ENCODE data around the gene KSR2. TPM values are rescaled to one million over a fixed set of nuclear protein-coding genes. Genes with fewer than 3 reads are reported as not detected.

KSR2 gene
- total RNA-seq, 1 donor from 2014 or later: under 0.01 TPM

- Histone ChIP-seq H3K4me3 (ENCODE audit: low read length in 3 of 3) (no peak overlapping the region), H3K4me1 (ENCODE audit: control insufficient read depth in 3 of 3, insufficient read depth in 3 of 3, low read length in 3 of 3) (peaks cover 0 to 13% (median 3%) of the 10 kb centered on the region in 3 donors), H3K27me3 (ENCODE audit: control insufficient read depth in 3 of 3, insufficient read depth in 3 of 3, low read length in 3 of 3) (no peaks in the 10 kb centered on the region), H3K9me3 (ENCODE audit: control insufficient read depth in 3 of 3, low read length in 3 of 3) (no peaks in the 10 kb centered on the region), H3K36me3 (ENCODE audit: control insufficient read depth in 3 of 3, insufficient read depth in 3 of 3, low read length in 3 of 3) (no peaks in the 10 kb centered on the region), H3K9ac (ENCODE audit: low read depth in 1 of 3, low read length in 3 of 3) (no peak overlapping the region), H3K27ac (ENCODE audit: low read depth, low read length) (no peak overlapping the region)
These were observed 478.7 kb downstream of the KSR2 start for GRCh38 chr12:117490130-117490529.

GRCh38 chr12:117489671-117490070 is 479.1 kb downstream of the KSR2 start:
- Histone ChIP-seq H3K4me3 (ENCODE audit: low read length in 3 of 3) (no peak overlapping the region), H3K4me1 (ENCODE audit: control insufficient read depth in 3 of 3, insufficient read depth in 3 of 3, low read length in 3 of 3) (peaks cover 0 to 13% (median 3%) of the 10 kb centered on the region in 3 donors), H3K9me3 (ENCODE audit: control insufficient read depth in 3 of 3, low read length in 3 of 3) (no peaks in the 10 kb centered on the region), H3K27me3 (ENCODE audit: control insufficient read depth in 3 of 3, insufficient read depth in 3 of 3, low read length in 3 of 3) (no peaks in the 10 kb centered on the region), H3K36me3 (ENCODE audit: control insufficient read depth in 3 of 3, insufficient read depth in 3 of 3, low read length in 3 of 3) (no peaks in the 10 kb centered on the region), H3K9ac (ENCODE audit: low read depth in 1 of 3, low read length in 3 of 3) (no peak overlapping the region), H3K27ac (ENCODE audit: low read depth, low read length) (no peak overlapping the region)

- H3K4me1 ChIP-seq (ENCODE audit: control insufficient read depth in 3 of 3, insufficient read depth in 3 of 3, low read length in 3 of 3): peaks cover 0 to 13% (median 3%) of the 10 kb centered on the region in 3 donors
- peak overlapping the region; percentile 31 for H3K27ac ChIP-seq (ENCODE audit: low read depth, low read length)
- H3K4me3 ChIP-seq (ENCODE audit: low read length in 3 of 3): no peak overlapping the region
- H3K9me3 ChIP-seq (ENCODE audit: control insufficient read depth in 3 of 3, low read length in 3 of 3): no peaks in the 10 kb centered on the region
- no peaks in the 10 kb centered on the region for H3K27me3 ChIP-seq (ENCODE audit: control insufficient read depth in 3 of 3, insufficient read depth in 3 of 3, low read length in 3 of 3)
- no peaks in the 10 kb centered on the region for H3K36me3 ChIP-seq (ENCODE audit: control insufficient read depth in 3 of 3, insufficient read depth in 3 of 3, low read length in 3 of 3)
- H3K9ac ChIP-seq (ENCODE audit: low read depth in 1 of 3, low read length in 3 of 3): no peak overlapping the region
These were observed 481.7 kb downstream of the KSR2 start for GRCh38 chr12:117486840-117487659.

GRCh38 chr12:117485984-117486839 is 482.6 kb downstream of the KSR2 start:
- Histone ChIP-seq H3K4me3 (ENCODE audit: low read length in 3 of 3) (no peak overlapping the region), H3K9ac (ENCODE audit: low read depth in 1 of 3, low read length in 3 of 3) (no peak overlapping the region), H3K4me1 (ENCODE audit: control insufficient read depth in 3 of 3, insufficient read depth in 3 of 3, low read length in 3 of 3) (peaks cover 0 to 13% (median 3%) of the 10 kb centered on the region in 3 donors), H3K36me3 (ENCODE audit: control insufficient read depth in 3 of 3, insufficient read depth in 3 of 3, low read length in 3 of 3) (no peaks in the 10 kb centered on the region), H3K27me3 (ENCODE audit: control insufficient read depth in 3 of 3, insufficient read depth in 3 of 3, low read length in 3 of 3) (no peaks in the 10 kb centered on the region), H3K27ac (ENCODE audit: low read depth, low read length) (peak overlapping the region; percentile 31), H3K9me3 (ENCODE audit: control insufficient read depth in 3 of 3, low read length in 3 of 3) (no peaks in the 10 kb centered on the region)

GRCh38 chr12:117484901-117485300 is 483.9 kb downstream of the KSR2 start:
- Histone ChIP-seq H3K27me3 (ENCODE audit: control insufficient read depth in 3 of 3, insufficient read depth in 3 of 3, low read length in 3 of 3) (no peaks in the 10 kb centered on the region), H3K4me3 (ENCODE audit: low read length in 3 of 3) (no peak overlapping the region), H3K9ac (ENCODE audit: low read depth in 1 of 3, low read length in 3 of 3) (no peak overlapping the region), H3K27ac (ENCODE audit: low read depth, low read length) (no peak overlapping the region), H3K36me3 (ENCODE audit: control insufficient read depth in 3 of 3, insufficient read depth in 3 of 3, low read length in 3 of 3) (no peaks in the 10 kb centered on the region), H3K4me1 (ENCODE audit: control insufficient read depth in 3 of 3, insufficient read depth in 3 of 3, low read length in 3 of 3) (peaks cover 0 to 13% (median 3%) of the 10 kb centered on the region in 3 donors), H3K9me3 (ENCODE audit: control insufficient read depth in 3 of 3, low read length in 3 of 3) (no peaks in the 10 kb centered on the region)

GRCh38 chr12:117483501-117483900 is 485.3 kb downstream of the KSR2 start:
- H3K27ac ChIP-seq (ENCODE audit: low read depth, low read length): no peak overlapping the region
- no peaks in the 10 kb centered on the region for H3K36me3 ChIP-seq (ENCODE audit: control insufficient read depth in 3 of 3, insufficient read depth in 3 of 3, low read length in 3 of 3)
- H3K27me3 ChIP-seq (ENCODE audit: control insufficient read depth in 3 of 3, insufficient read depth in 3 of 3, low read length in 3 of 3): no peaks in the 10 kb centered on the region
- H3K9me3 ChIP-seq (ENCODE audit: control insufficient read depth in 3 of 3, low read length in 3 of 3): no peaks in the 10 kb centered on the region
- H3K9ac ChIP-seq (ENCODE audit: low read depth in 1 of 3, low read length in 3 of 3): no peak overlapping the region
- H3K4me3 ChIP-seq (ENCODE audit: low read length in 3 of 3): no peak overlapping the region
- peaks cover 0 to 13% (median 3%) of the 10 kb centered on the region in 3 donors for H3K4me1 ChIP-seq (ENCODE audit: control insufficient read depth in 3 of 3, insufficient read depth in 3 of 3, low read length in 3 of 3)

GRCh38 chr12:117481470-117481869 is 487.3 kb downstream of the KSR2 start:
- H3K9me3 ChIP-seq (ENCODE audit: control insufficient read depth in 3 of 3, low read length in 3 of 3): no peaks in the 10 kb centered on the region
- H3K4me1 ChIP-seq (ENCODE audit: control insufficient read depth in 3 of 3, insufficient read depth in 3 of 3, low read length in 3 of 3): peaks cover 0 to under 1% (median 0%) of the 10 kb centered on the region in 3 donors
- H3K9ac ChIP-seq (ENCODE audit: low read depth in 1 of 3, low read length in 3 of 3): no peak overlapping the region
- no peaks in the 10 kb centered on the region for H3K27me3 ChIP-seq (ENCODE audit: control insufficient read depth in 3 of 3, insufficient read depth in 3 of 3, low read length in 3 of 3)
- H3K27ac ChIP-seq (ENCODE audit: low read depth, low read length): no peak overlapping the region
- H3K36me3 ChIP-seq (ENCODE audit: control insufficient read depth in 3 of 3, insufficient read depth in 3 of 3, low read length in 3 of 3): no peaks in the 10 kb centered on the region
- no peak overlapping the region for H3K4me3 ChIP-seq (ENCODE audit: low read length in 3 of 3)

GRCh38 chr12:117476341-117476740 is 492.4 kb downstream of the KSR2 start:
- Histone ChIP-seq H3K27me3 (ENCODE audit: control insufficient read depth in 3 of 3, insufficient read depth in 3 of 3, low read length in 3 of 3) (no peaks in the 10 kb centered on the region), H3K36me3 (ENCODE audit: control insufficient read depth in 3 of 3, insufficient read depth in 3 of 3, low read length in 3 of 3) (no peaks in the 10 kb centered on the region), H3K4me1 (ENCODE audit: control insufficient read depth in 3 of 3, insufficient read depth in 3 of 3, low read length in 3 of 3) (no peaks in the 10 kb centered on the region), H3K4me3 (ENCODE audit: low read length in 3 of 3) (no peak overlapping the region), H3K9me3 (ENCODE audit: control insufficient read depth in 3 of 3, low read length in 3 of 3) (no peaks in the 10 kb centered on the region), H3K27ac (ENCODE audit: low read depth, low read length) (no peak overlapping the region), H3K9ac (ENCODE audit: low read depth in 1 of 3, low read length in 3 of 3) (no peak overlapping the region)

- H3K4me3 ChIP-seq (ENCODE audit: low read length in 3 of 3): no peak overlapping the region
- no peaks in the 10 kb centered on the region for H3K27me3 ChIP-seq (ENCODE audit: control insufficient read depth in 3 of 3, insufficient read depth in 3 of 3, low read length in 3 of 3)
- H3K9me3 ChIP-seq (ENCODE audit: control insufficient read depth in 3 of 3, low read length in 3 of 3): peaks cover 0 to 5% (median 2%) of the 10 kb centered on the region in 3 donors
- H3K27ac ChIP-seq (ENCODE audit: low read depth, low read length): no peak overlapping the region
- H3K4me1 ChIP-seq (ENCODE audit: control insufficient read depth in 3 of 3, insufficient read depth in 3 of 3, low read length in 3 of 3): no peaks in the 10 kb centered on the region
- no peaks in the 10 kb centered on the region for H3K36me3 ChIP-seq (ENCODE audit: control insufficient read depth in 3 of 3, insufficient read depth in 3 of 3, low read length in 3 of 3)
- no peak overlapping the region for H3K9ac ChIP-seq (ENCODE audit: low read depth in 1 of 3, low read length in 3 of 3)
These were observed 494.9 kb downstream of the KSR2 start for GRCh38 chr12:117473856-117474255.

- H3K9ac ChIP-seq (ENCODE audit: low read depth in 1 of 3, low read length in 3 of 3): no peak overlapping the region
- H3K36me3 ChIP-seq (ENCODE audit: control insufficient read depth in 3 of 3, insufficient read depth in 3 of 3, low read length in 3 of 3): no peaks in the 10 kb centered on the region
- H3K4me1 ChIP-seq (ENCODE audit: control insufficient read depth in 3 of 3, insufficient read depth in 3 of 3, low read length in 3 of 3): no peaks in the 10 kb centered on the region
- H3K9me3 ChIP-seq (ENCODE audit: control insufficient read depth in 3 of 3, low read length in 3 of 3): peaks cover 0 to 5% (median 2%) of the 10 kb centered on the region in 3 donors
- H3K27me3 ChIP-seq (ENCODE audit: control insufficient read depth in 3 of 3, insufficient read depth in 3 of 3, low read length in 3 of 3): no peaks in the 10 kb centered on the region
- no peak overlapping the region for H3K27ac ChIP-seq (ENCODE audit: low read depth, low read length)
- no peak overlapping the region for H3K4me3 ChIP-seq (ENCODE audit: low read length in 3 of 3)
These were observed 495.8 kb downstream of the KSR2 start for GRCh38 chr12:117472983-117473382.

All from skeletal muscle tissue (tissue), 4 donors.